Activated CD4-positive, alpha-beta T cell treated with anti-CD3 and anti-CD28 coated beads for 48 hours (primary cell): ENCODE results near the gene NSMCE4A.
"Not testable (repeated sequence)": the region's sequence is repeated elsewhere in the genome, so short reads cannot be mapped to it uniquely, and the experiment has no call there.

Experiments used
- DNase-seq: peaks from one replicate; pipeline ENCODE4 v3.0.0-alpha.2; 2020

NSMCE4A gene

DNA sequence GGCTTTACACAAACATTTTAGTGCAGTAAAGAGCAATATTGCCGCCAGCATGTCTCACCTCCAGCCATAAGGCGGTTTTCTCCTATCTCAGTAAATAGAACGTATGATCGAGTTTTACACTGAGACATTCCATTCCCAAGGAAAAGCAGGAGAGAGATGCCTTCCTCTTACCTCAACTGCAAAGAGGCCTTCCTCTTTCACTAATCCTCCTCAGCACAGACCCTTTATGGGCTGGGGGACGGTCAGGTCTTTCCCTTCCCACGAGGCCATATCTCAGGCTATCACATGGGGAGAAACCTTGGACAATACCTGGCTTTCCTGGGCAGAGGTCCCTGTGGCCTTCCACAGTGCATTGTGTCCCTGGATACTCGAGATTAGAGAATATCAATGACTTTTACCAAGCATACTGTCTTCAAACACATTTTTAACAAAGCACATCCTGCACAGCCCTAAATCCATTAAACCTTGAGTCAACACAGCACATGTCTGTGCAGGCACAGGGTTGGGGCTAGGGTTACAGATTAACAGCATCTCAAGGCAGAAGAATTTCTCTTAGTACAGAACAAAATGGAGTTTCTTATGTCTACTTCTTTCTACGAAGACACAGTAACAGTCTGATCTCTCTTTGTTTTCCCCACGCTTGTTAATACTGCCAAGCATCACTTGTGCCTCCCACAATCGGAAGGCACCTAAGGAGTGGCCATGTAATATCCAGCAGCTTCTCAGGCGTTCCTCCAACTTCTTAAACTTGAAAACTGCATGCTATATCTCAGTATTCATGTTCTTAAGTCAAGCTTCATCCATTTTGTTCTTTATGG is 44.5 kb downstream of the NSMCE4A start:
- not testable (repeated sequence) for DNase-seq

DNA sequence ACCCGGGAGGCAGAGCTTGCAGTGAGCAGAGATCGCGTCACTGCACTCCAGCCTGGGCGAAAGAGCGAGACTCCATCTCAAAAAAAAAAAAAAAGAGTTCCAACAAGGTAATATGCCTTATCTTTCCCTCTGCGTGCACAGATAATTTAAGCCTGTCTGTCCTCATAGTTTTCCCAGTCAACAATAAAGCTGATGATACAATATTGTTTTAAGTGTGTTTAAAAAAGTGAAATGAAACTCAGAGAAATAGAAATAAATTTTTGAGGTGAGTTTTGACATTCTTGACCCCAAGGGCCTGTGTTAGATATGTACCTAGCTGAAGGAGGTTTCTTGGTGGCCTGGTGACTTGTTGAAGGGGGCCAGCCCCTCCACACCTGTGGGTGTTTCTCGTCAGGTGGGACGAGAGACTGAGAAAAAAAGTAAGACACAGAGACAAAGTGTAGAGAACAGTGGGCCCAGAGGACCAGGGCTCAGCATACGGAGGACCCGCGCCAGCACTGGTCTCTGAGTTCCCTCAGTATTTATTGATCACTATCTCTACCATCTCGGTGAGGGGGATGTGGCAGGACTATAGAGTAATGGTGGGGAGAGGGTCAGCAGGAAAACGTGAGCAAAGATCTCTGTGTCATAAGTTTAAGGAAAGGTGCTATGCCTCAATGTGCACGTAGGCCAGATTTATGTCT is 45.3 kb downstream of the NSMCE4A start:
- not testable (repeated sequence) for DNase-seq

DNA sequence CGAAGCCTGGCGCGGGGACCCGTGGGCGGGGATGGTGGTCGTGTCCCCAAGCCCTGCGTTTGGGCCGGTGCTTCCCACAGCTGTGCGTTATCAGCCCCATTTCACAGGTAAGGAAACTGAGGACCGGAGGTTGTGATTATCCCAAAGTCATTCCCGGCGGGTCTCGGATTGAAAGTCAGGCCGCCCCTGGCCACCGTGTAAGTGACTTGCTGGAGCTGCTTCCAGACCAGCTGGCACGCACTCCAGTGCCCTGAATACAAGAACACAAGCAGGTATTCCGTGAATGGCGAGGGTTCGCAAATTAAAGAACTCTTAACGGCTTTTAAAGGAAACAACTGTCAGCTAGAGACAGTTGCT is 46.5 kb downstream of the NSMCE4A start:
- no peak for DNase-seq

DNA sequence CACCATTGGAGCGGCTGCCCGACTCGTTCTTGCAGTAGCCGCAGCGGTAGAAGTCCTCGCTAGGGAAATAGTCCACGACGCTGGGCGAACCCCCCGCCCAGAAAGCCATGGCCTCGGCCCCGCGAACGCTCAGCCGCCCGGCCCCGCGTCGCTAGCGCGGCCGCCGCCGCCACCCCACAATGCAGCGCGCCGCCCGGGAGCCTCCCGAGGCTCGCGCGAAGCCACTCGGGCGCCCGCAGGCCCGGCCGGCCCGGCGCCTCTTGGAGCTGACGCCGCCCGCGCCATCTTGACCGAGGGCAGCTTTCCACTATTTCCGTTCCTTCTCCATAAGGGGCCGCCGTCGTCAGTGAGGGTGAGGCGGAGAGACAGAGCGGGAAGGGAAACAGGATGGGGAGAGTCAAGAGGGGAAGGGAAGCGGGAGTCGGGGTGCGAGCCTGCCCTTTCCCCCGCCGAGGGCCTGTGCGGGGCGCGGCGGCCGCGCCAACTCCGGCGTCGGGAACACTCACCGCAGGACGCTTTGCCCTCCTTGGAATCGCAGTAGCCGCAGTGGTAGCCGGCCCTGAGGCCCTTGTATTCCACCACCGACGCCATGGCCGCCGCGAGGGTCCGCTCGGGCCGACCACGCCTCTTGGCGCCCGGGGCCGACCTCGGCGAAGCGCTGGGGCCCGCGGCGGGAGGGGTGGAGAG is 47.0 kb downstream of the NSMCE4A start, which contains the start of gene ATE1:
Gene ATE1 (minus strand): TSS at position 191 of the 687 bp plus-strand sequence. CDS start 82 bp downstream, at position 109.
- peak; percentile 87 for DNase-seq

DNA sequence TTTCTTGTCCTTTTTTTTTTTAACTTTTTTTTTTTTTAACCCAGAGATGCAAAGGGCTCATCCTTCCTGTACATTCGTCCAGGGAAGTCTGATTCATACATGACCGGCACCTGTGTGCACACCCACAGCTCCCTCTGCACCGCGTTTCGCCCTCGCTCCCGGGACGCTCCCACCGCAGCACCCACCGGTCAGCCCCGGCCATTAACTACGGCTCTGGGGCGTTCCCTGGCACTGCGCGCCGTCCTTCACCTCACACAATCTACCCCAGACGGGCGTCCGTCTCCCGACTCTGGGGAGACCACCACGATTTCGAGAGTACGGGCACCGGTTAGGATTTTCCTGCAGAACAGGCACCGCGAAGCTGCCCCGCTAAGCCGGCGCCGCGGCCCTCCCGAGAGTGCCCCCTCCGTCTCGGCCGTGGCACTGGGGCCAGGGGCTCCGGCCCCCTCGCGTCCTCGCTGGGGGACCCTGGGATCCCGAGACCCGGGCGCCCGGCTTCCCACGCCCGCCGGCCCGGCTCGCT is 47.6 kb downstream of the NSMCE4A start:
- DNase-seq, result peak; percentile 53

DNA sequence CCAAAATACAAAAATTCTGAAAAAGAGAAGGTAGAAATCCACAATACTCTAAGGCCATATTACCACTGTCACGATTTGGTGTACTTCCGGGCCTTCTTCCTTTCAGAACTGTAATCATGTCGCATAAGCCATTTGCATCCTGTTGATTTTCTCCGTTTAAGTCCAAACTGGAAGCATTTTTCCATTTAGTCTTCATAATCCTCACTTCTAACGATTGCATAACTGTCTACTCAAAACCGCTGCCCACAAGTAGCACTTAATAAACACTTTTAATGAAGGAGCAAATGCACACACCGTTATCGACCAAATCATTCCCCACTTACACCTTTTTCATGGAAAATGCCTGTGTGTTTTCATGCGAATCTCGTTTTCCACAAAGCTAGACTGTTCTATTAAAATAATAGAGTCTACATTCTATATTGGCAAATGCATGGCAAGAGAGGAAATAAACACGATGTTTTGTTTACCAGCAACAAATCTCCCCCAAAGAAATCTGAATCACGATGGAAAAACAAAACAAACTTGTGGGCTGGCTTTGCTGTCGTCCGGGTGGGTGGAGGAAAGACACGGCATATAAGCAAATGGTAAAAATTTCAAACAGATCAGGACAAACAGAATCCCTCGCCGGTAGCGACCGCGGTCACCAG is 48.2 kb downstream of the NSMCE4A start:
- no peak for DNase-seq

DNA sequence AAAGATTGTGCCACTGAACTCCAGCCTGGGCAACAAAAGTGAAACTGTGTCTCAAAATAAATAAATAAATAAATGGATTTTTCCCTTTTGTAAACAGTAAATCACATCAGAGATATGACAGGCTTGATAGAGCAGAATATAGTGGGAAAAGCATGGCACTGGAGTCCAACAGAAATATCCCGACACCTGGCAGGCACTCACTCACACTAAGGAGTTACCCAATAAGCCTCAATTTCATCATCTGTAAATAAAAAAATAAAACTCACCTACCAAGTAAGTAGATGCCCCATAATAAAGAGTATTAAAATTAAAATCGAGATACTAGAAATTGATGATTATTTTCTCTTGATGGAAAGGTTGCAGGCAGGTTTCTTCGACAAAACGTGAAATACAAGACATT is 48.9 kb downstream of the NSMCE4A start:
- no peak for DNase-seq

DNA sequence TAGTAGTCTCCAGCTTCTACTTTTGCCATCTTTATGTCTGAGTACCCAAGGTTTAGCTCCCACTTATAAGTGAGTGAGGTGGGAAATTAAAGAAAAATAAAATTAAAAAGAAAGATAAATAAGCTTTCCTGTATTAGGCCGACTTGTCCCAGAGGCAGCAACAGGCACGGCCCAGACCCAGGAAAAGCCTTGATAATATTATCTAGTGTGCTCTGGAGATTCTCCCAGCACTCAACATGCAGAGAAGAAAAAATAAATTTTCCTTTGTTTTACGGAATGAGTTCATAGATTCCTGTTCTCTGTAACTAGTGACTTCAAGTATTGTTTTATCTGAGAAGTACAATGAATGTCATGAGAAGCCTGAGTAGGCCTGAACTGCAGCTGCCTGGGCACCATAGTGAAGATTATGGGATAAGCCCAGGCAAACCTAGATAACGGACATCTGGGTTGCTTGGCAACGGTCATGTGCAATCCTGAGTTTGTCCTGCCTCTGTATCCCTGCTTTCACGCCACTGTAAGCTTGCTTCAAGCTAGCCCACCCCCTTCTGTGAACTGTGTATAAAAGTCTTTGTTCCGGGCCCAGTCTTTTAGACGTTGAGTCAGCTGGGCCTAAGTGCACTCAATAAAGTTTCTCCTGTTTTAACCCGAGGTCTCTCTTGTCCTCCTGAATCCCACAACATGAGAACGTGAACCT is 53.6 kb downstream of the NSMCE4A start:
- DNase-seq, result no peak

DNA sequence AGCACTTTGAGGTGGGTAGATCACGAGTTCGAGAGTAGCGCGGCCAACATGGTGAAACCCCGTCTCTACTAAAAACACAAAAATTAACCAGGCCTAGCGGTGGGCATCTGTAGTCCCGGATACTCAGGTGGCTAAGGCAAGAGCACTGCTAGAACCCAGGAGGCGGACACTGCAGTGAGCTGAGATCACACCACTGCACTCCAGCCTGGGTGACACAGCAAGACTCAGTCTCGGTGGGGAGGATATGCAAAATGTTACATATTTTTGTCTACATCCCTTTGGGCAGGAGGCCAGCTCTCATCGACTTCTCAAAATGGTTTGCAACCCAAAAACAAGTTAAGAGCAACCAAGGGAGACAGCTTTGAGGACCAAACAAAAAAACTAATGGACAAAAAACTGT is 55.4 kb downstream of the NSMCE4A start:
- no peak for DNase-seq

DNA sequence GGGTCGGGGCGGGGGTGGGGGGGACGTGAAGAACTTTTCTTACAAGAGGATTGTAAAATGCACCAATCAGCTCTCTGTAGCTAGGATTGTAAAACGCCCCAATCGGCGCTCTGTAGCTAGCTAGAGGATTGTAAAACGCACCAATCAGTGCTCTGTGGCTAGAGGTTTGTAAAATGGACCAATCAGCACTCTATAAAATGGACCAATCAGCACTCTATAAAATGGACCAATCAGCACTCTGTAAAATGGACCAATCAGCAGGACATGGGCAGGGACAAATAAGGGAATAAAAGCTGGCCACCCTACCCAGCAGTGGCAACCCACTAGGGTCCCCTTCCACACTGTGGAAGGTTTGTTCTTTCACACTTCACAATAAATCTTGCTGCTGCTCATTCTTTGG is 56.2 kb downstream of the NSMCE4A start:
- not testable (repeated sequence) for DNase-seq

DNA sequence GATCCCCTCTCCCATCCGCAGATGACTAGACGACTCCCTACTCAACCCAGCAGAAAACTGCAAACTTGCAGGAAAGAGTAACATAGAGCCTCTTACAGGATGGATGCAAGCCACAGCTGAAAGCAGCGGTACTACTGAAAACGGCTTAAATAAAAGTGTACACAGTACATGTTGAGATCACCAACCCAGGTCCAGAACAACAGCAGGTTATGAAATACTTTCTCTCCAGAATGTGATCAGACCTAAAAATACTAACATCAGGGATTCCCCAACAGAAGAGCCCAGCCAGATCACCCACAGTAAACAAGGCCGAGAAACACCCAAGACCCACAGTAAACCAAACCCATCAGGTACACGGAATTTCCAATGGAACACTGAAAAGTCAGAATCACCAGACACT is 60.4 kb downstream of the NSMCE4A start:
- DNase-seq, result no peak

DNA sequence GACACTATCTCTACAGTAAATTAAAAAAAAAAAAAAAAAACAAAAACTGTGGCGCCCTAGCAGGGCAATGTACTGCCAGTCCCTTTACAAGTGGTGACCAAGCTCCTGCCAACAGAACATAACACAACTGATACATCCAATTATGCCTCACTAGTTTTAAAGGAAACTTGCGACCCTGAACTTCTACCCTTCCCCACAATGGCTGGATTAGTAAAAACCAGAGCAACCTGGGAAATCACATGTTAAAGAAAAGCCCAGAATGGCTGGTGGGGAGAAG is 63.7 kb downstream of the NSMCE4A start:
- no peak for DNase-seq

DNA sequence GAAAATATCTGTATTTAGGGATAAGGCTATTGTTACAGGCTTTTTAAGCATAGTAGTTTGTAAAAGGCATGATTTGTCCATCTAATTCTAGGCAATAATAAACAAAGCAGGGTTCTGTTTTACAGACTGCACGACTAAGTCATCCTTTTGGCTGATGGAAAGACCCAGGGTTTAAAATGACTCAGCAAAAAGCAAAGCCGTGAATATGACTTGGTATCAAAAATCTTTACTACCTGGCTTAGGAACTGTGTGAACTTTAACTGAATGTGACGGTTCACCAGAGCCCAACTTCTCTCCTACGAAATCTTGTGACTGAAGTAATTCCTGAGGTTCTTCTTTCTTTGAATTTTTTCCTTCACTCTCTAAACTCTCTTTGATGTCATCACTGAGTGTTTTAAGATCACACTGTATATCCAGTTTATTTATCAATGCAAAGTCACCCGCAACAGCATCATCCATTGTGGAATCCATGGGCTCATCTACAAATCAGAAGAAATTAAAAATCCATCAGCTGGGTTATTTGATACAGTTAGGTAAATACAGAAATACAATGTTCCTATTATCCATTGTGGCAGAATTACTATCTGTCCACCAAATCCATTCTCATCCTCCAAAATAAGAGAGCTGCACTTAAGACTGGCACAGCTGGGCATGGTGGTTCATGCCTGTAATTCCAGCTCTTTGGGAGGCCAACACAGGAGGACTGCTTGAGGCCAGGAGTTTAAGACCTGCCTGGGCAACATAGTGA is 64.2 kb downstream of the NSMCE4A start:
- DNase-seq, result no peak
